Suprapubic skin (tissue), 4 donors: ENCODE results near the gene GYS2. TPM values are rescaled to one million over a fixed set of nuclear protein-coding genes. Genes with fewer than 3 reads are reported as not detected.

Experiments used
- DNase-seq, 2 donors: peaks; one replicate each; pipeline ENCODE4 v3.0.0-alpha.2; 2019; ENCODE audit warnings: low spot score in 2 of 2
- H3K27ac ChIP-seq: fragments of 200-600 bp; sonication (generic); one replicate; pipeline ENCODE4 v1.5.1; 2019
- H3K27me3 ChIP-seq: fragments of 200-600 bp; sonication (generic); one replicate; pipeline ENCODE4 v1.5.1; 2019
- H3K36me3 ChIP-seq: fragments of 200-600 bp; sonication (generic); one replicate; pipeline ENCODE4 v1.5.1; 2019
- H3K4me1 ChIP-seq: fragments of 200-600 bp; sonication (generic); one replicate; pipeline ENCODE4 v1.5.1; 2019
- H3K4me3 ChIP-seq: fragments of 200-600 bp; sonication (generic); one replicate; pipeline ENCODE4 v1.5.1; 2019; ENCODE audit warnings: mild to moderate bottlenecking
- H3K9me3 ChIP-seq: fragments of 200-600 bp; sonication (generic); one replicate; pipeline ENCODE4 v1.5.1; 2019
- CTCF ChIP-seq, 2 donors: fragments of 200-600 bp in 1 of 2; fragments of 450-650 bp in 1 of 2; sonication (generic) in 1 of 2; IDR thresholded peaks; one replicate each; pipeline ENCODE4 v1.5.1; 2016 to 2019; ENCODE audit warnings: antibody characterized with exemption in 2 of 2, mild to moderate bottlenecking in 1 of 2, moderate library complexity in 1 of 2
- EP300 ChIP-seq: sonication (generic); formaldehyde crosslinking; IDR thresholded peaks from one replicate; pipeline ENCODE4 v1.6.1; 2017; ENCODE audit warnings: antibody characterized with exemption
- POLR2A ChIP-seq, 2 donors: fragments of 450-650 bp; IDR thresholded peaks; one replicate each; pipeline ENCODE4 v1.6.1; 2017; ENCODE audit warnings: antibody characterized with exemption in 2 of 2, mild to moderate bottlenecking in 2 of 2, moderate library complexity in 2 of 2
- POLR2AphosphoS5 ChIP-seq, 3 donors: sonication (generic); formaldehyde crosslinking; IDR thresholded peaks; one replicate each; pipeline ENCODE4 v1.6.1; 2017; ENCODE audit warnings: antibody characterized with exemption in 3 of 3
- WGBS: methylation state at CpG from one replicate; pipeline ENCODE4 v1.1.5; 2018; 5-methylcytosine and 5-hydroxymethylcytosine counted together
- total RNA-seq, 4 donors: library from RNA; depleted of rRNA; stranded (reverse); fragments of >200 nt; gene quantifications; one replicate each; pipeline ENCODE4 v1.1.0, GENCODE V29; 2016

GYS2 gene
- total RNA-seq, 4 donors from 2014 or later, result 0.32 TPM; not detected in 3

GRCh38 chr12:21538061-21538653 lies 66.5 kb downstream of the GYS2 start:
- no peaks in the 10 kb centered on the region for H3K4me1 ChIP-seq
- DNase-seq, result no peak
- no peaks in the 10 kb centered on the region for H3K9me3 ChIP-seq
- TF ChIP-seq POLR2AphosphoS5 (IDR thresholded peaks at IDR 0.05) (no peak), POLR2A (IDR thresholded peaks at IDR 0.05) (no peak), CTCF (IDR thresholded peaks at IDR 0.05) (no peak), EP300 (no peak)
- WGBS, result 65% methylated on average over 5 of the region's 5 CpGs
- no peaks in the 10 kb centered on the region for H3K36me3 ChIP-seq
- H3K27ac ChIP-seq, result no peak overlapping the region
- H3K4me3 ChIP-seq, result no peak overlapping the region
- H3K27me3 ChIP-seq, result no peaks in the 10 kb centered on the region

GRCh38 chr12:21529456-21529855 lies 75.2 kb downstream of the GYS2 start:
- TF ChIP-seq POLR2A (IDR thresholded peaks at IDR 0.05) (no peak), POLR2AphosphoS5 (IDR thresholded peaks at IDR 0.05) (no peak), EP300 (no peak), CTCF (IDR thresholded peaks at IDR 0.05) (no peak)
- H3K4me3 ChIP-seq, result no peak overlapping the region
- DNase-seq, result no peak
- H3K27me3 ChIP-seq, result peaks cover 40% of the 10 kb centered on the region
- WGBS, result 89% methylated on average over 2 of the region's 2 CpGs
- no peaks in the 10 kb centered on the region for H3K36me3 ChIP-seq
- no peak overlapping the region for H3K27ac ChIP-seq
- H3K9me3 ChIP-seq, result no peaks in the 10 kb centered on the region
- H3K4me1 ChIP-seq, result peaks cover 13% of the 10 kb centered on the region

- H3K36me3 ChIP-seq, result no peaks in the 10 kb centered on the region
- no peak overlapping the region for H3K4me3 ChIP-seq
- H3K27ac ChIP-seq, result no peak overlapping the region
- peaks cover 13% of the 10 kb centered on the region for H3K4me1 ChIP-seq
- no peaks in the 10 kb centered on the region for H3K9me3 ChIP-seq
- TF ChIP-seq POLR2AphosphoS5 (IDR thresholded peaks at IDR 0.05) (no peak), POLR2A (IDR thresholded peaks at IDR 0.05) (no peak), EP300 (no peak), CTCF (IDR thresholded peaks at IDR 0.05) (no peak)
- 72% methylated on average over 5 of the region's 5 CpGs for WGBS
- DNase-seq, result no peak
- peaks cover 40% of the 10 kb centered on the region for H3K27me3 ChIP-seq
These were observed 75.7 kb downstream of the GYS2 start for GRCh38 chr12:21528953-21529352.

- WGBS, result 2% methylated on average over 19 of the region's 57 CpGs
- no peak for DNase-seq
- no peak overlapping the region for H3K27ac ChIP-seq
These were observed 77.0 kb downstream of the GYS2 start for GRCh38 chr12:21527451-21528180.

More at GRCh38 chr12:21527451-21528180, 77.0 kb downstream of the GYS2 start:
- TF ChIP-seq EP300 (no peak), POLR2A (IDR thresholded peaks at IDR 0.05) (no peak), POLR2AphosphoS5 (IDR thresholded peaks at IDR 0.05) (no peak), CTCF (IDR thresholded peaks at IDR 0.05) (no peak)
- Histone ChIP-seq H3K27me3 (peaks cover 40% of the 10 kb centered on the region), H3K36me3 (no peaks in the 10 kb centered on the region), H3K9me3 (no peaks in the 10 kb centered on the region), H3K4me1 (peaks cover 13% of the 10 kb centered on the region), H3K4me3 (peak overlapping the region; percentile 55)
